RWPE1 (cell line): ENCODE results near the gene MIF4GD.

Source experiments
- CTCF ChIA-PET: fragments of 350-600 bp; sonication (Branson Sonifier 250); formaldehyde crosslinking; extraction: SDS; loops from one replicate; lab custom pipeline; 2021; lab: Yijun Ruan, JAX
- POLR2A ChIA-PET: fragments of 400-600 bp; formaldehyde crosslinking; extraction: SDS; loops from one replicate; lab custom pipeline; 2020; ENCODE audit warnings: antibody characterized with exemption; ENCODE audit not compliant: low non-redundant PET; lab: Yijun Ruan, JAX
- DNase-seq: peaks from one replicate; pipeline ENCODE4 v3.0.0; 2012; ENCODE audit warnings: low spot score
- H3K27ac ChIP-seq: fragments of 450-650 bp; 2 replicates; pipeline ENCODE4 v1.5.1; 2017
- TF ChIP-seq, protein P1 (sequence below): fragments of 450-650 bp; conservative IDR thresholded peaks from 2 replicates; pipeline ENCODE4 v1.5.1; 2017; ENCODE audit warnings: low read depth, mild to moderate bottlenecking

MIF4GD gene

DNA sequence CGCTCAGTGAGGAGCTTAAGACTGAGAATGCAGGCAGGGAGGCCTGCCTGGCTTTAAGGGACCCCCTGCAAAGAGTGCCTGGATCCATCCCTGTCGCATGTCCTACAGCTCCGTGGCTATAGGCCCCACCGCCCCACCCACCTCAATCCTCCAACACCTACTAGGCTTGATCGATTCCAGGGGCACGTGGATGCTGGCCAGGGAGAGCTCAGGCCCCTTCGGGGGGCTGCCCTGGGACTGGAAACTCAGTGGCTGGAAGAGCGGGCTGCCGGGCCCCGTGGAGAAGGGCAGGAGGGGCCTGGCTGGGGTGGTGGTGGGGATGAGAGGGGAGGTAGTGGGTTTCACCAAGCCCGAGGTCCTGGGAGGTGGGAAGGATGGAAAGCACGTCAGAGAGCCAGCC is 31.8 kb downstream of the MIF4GD start:
- POLR2A ChIA-PET = interaction anchor here (0.6 kb wide), 2 partner anchors 21 to 120 kb away, joined by 3 to 4 read pairs; no protein-coding TSS in a partner anchor
- CTCF ChIA-PET = interaction anchor here (0.6 to 2.6 kb wide), 4 partner anchors 22 to 282 kb away, joined by 3 to 15 read pairs (median 4); partner anchors contain the start of genes GGA3 and MRPS7
- no peak for DNase-seq
- TF ChIP-seq, protein P1, sequence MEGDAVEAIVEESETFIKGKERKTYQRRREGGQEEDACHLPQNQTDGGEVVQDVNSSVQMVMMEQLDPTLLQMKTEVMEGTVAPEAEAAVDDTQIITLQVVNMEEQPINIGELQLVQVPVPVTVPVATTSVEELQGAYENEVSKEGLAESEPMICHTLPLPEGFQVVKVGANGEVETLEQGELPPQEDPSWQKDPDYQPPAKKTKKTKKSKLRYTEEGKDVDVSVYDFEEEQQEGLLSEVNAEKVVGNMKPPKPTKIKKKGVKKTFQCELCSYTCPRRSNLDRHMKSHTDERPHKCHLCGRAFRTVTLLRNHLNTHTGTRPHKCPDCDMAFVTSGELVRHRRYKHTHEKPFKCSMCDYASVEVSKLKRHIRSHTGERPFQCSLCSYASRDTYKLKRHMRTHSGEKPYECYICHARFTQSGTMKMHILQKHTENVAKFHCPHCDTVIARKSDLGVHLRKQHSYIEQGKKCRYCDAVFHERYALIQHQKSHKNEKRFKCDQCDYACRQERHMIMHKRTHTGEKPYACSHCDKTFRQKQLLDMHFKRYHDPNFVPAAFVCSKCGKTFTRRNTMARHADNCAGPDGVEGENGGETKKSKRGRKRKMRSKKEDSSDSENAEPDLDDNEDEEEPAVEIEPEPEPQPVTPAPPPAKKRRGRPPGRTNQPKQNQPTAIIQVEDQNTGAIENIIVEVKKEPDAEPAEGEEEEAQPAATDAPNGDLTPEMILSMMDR = no peak
- peak overlapping the region; percentile 51 for H3K27ac ChIP-seq

DNA sequence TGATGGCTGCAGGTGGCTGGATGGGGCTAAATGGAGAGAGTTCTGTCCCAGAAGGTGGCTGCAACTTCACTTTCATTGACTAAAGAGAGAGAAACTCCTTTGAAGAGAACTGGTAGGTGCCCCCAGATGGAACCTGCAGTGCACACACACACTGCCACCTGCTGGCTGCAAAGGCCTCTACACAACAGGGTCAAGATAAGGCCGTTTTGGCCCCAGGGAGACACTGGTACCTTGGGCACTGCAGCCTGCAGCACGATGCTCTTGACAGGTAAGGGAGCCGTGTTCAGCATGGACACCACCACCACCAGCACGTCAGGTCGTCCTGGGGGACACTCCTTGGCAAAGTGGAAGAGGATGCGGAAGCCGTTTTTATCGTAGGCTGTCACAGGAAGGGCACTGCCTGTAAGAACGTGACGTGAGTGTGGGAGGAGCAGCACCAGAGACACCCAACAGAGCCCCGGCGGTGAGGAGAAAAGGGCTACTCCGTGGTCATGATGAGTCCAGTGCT is 32.3 kb downstream of the MIF4GD start:
- DNase-seq = peak; percentile 68
- H3K27ac ChIP-seq = peak overlapping the region; percentile 51
- TF ChIP-seq, protein P1 = peak; percentile 90
- ChIA-PET POLR2A (interaction anchor here (0.6 kb wide), 1 partner anchor 119 kb away, joined by 4 read pairs; no protein-coding TSS in a partner anchor), CTCF (interaction anchor here (0.8 to 2.6 kb wide), 4 partner anchors 19 to 283 kb away, joined by 3 to 15 read pairs (median 4); partner anchors contain the start of genes GGA3 and MRPS7)

DNA sequence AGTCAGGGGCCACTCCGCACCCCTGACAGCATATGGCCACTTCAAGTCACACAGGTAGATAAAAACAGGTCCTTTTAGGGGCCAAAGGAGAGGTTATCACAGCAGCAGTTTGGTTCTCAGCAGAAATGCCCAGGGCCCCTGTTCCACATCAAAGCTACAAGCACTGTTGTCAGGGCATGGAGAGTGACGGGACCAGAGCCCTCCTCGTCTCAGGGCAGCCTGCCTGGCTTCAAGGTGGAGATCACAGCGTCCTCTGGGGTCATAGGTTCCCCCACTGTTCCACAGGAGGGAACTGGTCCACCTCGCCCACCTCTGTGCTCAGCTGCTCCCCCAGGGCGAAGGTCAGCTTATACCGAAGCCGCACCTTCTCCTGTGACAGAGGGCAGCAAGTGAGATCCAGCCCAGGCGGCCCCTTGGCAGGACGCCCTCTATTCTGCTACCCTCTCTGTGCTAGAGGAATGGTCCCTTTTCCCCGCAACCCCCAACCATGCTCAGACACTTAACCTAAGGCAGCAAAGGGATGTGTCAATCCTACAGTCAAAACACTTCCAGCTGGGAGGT is 32.9 kb downstream of the MIF4GD start:
- H3K27ac ChIP-seq = peak overlapping the region; percentile 51
- CTCF ChIA-PET = interaction anchor here (0.5 to 1.2 kb wide), 2 partner anchors 18 to 37 kb away, joined by 3 read pairs; no protein-coding TSS in a partner anchor
- POLR2A ChIA-PET = no interaction called here
- TF ChIP-seq, protein P1 = no peak
- DNase-seq = no peak

DNA sequence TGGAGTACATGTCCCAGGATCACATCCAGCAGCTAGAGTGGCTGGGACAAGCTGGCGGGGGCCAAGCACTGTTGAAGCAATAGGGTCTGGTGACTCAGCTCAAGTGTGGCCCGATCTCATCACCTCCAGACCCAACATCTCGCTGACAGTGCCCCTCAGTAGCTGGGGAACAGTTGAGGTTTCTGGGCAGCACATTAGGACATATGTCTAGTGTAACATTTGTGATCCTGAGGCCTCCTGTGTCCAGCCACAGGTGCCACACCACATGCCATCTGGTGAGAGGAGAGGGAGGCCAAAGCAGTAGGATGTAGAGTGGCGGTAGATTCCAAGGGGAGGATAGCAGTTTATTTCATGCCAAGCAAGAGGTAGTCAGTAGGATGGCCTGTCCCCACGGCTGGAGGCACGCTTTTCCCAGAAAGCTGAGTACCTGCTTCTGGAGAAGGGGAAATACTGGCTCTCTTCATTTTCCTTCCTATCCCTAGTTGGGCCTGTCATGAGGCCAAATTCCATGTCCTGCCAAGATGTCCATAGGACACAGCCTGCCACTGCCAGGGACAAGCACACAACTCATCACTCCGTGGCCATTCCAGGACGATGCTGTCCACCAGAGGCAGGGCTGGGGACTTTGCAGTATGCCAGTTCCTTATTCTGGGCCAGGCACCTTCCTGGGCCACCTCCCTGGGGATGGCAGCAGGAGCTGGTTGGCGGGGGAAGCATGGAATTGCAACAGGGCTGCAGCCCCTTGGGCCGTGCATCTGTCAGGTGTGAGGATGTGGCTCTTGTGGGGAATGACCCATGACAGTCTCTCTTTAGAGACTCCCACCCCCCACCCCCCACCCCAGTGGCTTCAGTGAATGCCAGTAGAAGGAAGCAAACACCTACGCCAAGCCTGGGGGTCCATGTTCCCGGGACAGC is 33.7 kb downstream of the MIF4GD start:
- CTCF ChIA-PET = interaction anchor here (0.6 to 1.2 kb wide), 2 partner anchors 17 to 100 kb away, joined by 3 read pairs; no protein-coding TSS in a partner anchor
- no peak for DNase-seq
- TF ChIP-seq, protein P1 = no peak
- POLR2A ChIA-PET = no interaction called here
- H3K27ac ChIP-seq = peak overlapping the region; percentile 51

DNA sequence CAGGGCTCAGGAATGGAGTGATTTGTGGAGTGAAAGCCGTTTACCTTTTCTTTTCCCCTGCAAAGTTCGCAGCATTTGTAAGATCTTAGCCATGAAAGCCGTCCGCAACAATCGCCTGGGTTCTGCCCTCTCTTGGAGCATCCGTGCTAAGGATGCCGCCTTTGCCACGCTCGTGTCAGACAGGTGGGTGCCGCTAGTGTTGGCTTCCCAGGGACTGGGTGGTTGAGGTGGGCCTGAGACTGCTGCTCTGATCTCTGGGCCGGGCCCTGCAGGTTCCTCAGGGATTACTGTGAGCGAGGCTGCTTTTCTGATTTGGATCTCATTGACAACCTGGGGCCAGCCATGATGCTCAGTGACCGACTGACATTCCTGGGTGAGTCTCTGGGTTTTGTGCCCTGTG is 38.2 kb downstream of the MIF4GD start:
- no peak overlapping the region for H3K27ac ChIP-seq
- CTCF ChIA-PET = no interaction called here
- no peak for DNase-seq
- TF ChIP-seq, protein P1 = no peak
- POLR2A ChIA-PET = no interaction called here
